ENCODE measurements around the gene LAMC2.

LAMC2 gene

GRCh38 chr1:183180634-183181056 lies 5.4 kb upstream of the LAMC2 start:
- TF ChIP-seq CTCF (IDR thresholded peaks at IDR 0.05) (no peak), ZFX (IDR thresholded peaks at IDR 0.05; ENCODE audit: borderline replicate concordance) (no peak)
- H3K27ac ChIP-seq: no peak overlapping the region

- TF ChIP-seq ZFX (IDR thresholded peaks at IDR 0.05; ENCODE audit: borderline replicate concordance): no peak
- no peak for TF ChIP-seq CTCF (IDR thresholded peaks at IDR 0.05)
- no peak overlapping the region for H3K27ac ChIP-seq
These were observed 777 bp downstream of the LAMC2 start for GRCh38 chr1:183186841-183187240.

- H3K27ac ChIP-seq: no peak overlapping the region
- TF ChIP-seq CTCF (IDR thresholded peaks at IDR 0.05): no peak
- no peak for TF ChIP-seq ZFX (IDR thresholded peaks at IDR 0.05; ENCODE audit: borderline replicate concordance)
These were observed 2.2 kb downstream of the LAMC2 start for GRCh38 chr1:183188240-183188639.

- no peak overlapping the region for H3K27ac ChIP-seq
- TF ChIP-seq CTCF (IDR thresholded peaks at IDR 0.05): no peak
- no peak for TF ChIP-seq ZFX (IDR thresholded peaks at IDR 0.05; ENCODE audit: borderline replicate concordance)
These were observed 5.8 kb downstream of the LAMC2 start for GRCh38 chr1:183191833-183192232.

GRCh38 chr1:183193963-183194525 lies 8.0 kb downstream of the LAMC2 start:
- H3K27ac ChIP-seq: no peak overlapping the region
- no peak for TF ChIP-seq ZFX (IDR thresholded peaks at IDR 0.05; ENCODE audit: borderline replicate concordance)
- TF ChIP-seq CTCF (IDR thresholded peaks at IDR 0.05): no peak

GRCh38 chr1:183194527-183195141 lies 8.6 kb downstream of the LAMC2 start:
- no peak overlapping the region for H3K27ac ChIP-seq
- TF ChIP-seq CTCF (IDR thresholded peaks at IDR 0.05): no peak
- no peak for TF ChIP-seq ZFX (IDR thresholded peaks at IDR 0.05; ENCODE audit: borderline replicate concordance)

GRCh38 chr1:183195142-183195574 lies 9.1 kb downstream of the LAMC2 start:
- TF ChIP-seq ZFX (IDR thresholded peaks at IDR 0.05; ENCODE audit: borderline replicate concordance) (no peak), CTCF (IDR thresholded peaks at IDR 0.05) (no peak)
- H3K27ac ChIP-seq: no peak overlapping the region
